IPS-NIHi7 (cell line): ENCODE measurements around the gene CD55.
A peak's percentile ranks its signal among the peaks of the same experiment; 100 is the strongest.

ENCODE experiments used
- DNase-seq: peaks from one replicate; pipeline ENCODE4 v3.0.0; 2012; ENCODE audit warnings: mixed read lengths; ENCODE audit errors: extremely low spot score

Gene CD55

DNA sequence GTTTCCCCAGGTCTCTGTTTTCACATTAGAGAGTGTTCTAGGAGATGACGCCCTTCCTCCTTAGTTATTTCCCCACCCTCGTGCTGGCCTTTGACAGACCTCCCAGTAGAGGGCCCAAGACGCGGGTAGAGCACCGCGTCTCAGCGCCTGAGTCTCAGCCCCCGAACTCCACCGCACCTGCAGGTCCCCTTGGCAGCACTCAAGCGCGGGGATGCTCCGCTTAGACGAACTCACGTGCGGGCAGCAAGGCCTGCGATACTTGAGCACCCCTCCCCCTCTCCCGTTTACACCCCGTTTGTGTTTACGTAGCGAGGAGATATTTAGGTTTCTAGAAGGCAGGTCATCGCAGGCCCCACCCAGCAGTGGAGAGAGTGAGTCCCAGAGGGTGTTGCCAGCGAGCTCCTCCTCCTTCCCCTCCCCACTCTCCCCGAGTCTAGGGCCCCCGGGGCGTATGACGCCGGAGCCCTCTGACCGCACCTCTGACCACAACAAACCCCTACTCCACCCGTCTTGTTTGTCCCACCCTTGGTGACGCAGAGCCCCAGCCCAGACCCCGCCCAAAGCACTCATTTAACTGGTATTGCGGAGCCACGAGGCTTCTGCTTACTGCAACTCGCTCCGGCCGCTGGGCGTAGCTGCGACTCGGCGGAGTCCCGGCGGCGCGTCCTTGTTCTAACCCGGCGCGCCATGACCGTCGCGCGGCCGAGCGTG is at the start of gene CD55:
Gene CD55 (plus strand): TSS at position 600 of the 711 bp plus-strand sequence. CDS start 88 bp downstream, at position 688.
- DNase-seq: peak; percentile 88

DNA sequence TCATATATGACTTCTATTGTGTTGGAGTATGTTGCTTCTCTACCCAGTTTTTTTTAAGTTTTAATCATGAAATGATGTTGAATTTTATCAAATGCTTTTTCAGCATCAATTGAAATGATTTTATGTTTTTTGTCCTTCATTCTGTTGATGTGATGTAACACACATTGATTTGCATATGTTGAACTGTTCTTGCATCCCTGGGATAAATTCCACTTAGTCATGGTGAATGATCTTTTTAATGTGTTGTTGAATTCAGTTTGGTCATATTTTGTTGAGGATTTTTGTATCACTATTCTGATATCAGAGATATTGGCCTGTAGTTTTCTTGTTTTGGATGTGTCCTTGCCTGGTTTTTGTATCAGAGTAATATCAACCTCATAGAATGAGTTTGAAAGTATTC is 46.6 kb upstream of the CD55 start:
- no peak for DNase-seq

GRCh38 chr1:207276465-207276864 is 45.0 kb upstream of the CD55 start:
- no peak for DNase-seq

DNA sequence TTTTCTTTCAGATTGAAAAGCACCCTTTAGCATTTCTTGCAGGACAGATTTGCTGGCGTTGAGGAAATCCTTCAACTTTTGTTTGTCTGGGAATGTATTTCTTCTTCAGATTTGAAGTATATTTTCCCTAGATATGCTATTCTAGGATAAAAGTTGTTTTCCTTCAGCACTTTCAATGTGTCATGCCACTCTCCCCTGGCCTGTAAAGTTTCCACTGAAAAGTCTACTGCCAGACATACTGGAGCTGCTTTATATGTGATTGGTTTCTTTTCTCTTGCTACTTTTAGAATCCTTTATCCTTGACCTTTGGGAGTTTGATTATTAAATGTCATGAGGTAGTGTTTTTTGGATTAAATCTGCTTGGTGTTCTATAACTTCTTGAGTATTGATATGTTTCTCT is 44.2 kb upstream of the CD55 start:
- DNase-seq: no peak

DNA sequence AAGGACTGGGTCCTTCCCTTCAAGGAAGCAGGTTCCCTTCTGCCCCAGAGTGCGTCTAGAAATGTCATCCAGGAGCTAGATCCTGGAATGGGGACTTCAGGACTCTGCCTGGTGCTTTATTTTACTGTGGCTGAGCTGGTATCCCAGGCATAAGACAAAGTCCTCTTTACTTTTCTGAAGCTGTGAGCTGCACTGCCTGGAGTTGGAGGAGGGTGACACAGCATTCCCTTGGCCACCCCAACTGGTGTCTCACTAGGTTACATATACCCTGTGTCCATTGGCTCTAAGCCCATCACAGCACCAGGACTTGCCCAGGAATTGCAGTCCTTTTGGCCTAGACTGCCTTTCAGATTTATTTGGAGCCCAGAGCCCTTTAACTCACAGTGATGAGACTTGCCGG is 41.8 kb upstream of the CD55 start:
- DNase-seq: no peak

DNA sequence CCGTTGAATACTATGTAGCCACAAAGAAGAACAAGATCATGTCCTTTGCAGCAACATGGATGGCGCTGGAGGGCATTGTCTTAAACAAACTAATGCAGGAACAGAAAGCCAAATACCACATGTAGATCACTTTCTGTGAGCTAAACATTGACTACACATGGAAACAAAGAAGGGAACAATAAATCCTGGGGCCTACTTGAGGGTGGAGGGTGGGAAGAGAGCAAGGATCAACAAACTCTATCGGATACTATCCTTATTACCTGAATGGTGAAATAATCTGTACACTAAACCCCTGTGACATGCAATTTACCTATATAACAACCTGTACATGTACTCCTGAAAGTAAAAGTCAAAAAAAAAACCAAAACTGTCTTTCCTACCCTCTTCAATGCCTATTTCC is 40.8 kb upstream of the CD55 start:
- no peak for DNase-seq

GRCh38 chr1:207282058-207282457 is 39.4 kb upstream of the CD55 start:
- no peak for DNase-seq

DNA sequence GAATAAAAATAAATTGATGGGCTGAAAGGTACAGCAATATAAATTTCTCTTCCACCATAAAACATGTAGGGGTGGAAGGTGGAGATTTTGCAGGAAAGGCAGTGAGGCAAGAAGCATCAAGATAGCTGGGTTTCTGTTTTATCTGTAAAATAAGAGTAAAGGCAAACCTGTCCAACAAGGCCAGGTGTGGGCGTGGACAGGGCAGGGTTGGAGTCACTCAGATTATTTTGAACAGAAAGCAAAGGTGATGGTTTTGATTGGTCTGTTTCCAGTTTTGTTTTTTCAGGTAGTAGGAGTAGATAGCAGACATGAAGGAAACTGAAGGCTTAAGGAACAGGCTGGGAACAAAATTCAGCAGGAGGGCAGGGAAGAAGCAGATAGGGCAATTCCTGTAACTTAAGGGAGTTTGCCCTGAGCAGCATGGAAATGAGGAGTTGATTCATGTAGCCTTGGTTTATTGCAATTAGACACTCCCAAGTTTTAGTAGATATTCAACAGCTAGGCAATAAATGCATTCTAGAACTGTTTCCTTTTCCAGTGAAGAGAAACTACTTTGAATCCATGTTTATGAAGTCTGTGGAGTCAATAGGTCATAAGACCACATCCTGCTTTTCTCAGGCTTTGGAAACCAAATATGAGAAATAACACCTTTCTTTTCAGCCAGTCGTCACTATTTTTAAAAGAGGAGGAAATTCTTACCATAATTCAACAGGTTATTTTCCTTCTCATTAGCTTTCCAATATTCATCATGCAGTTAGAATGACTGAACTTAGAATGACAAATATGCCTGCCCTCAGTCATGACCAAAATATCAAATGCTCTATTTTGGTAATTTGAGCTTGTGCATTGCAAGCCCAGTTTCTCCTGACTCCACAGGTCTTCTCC is 38.7 kb upstream of the CD55 start:
- no peak for DNase-seq

DNA sequence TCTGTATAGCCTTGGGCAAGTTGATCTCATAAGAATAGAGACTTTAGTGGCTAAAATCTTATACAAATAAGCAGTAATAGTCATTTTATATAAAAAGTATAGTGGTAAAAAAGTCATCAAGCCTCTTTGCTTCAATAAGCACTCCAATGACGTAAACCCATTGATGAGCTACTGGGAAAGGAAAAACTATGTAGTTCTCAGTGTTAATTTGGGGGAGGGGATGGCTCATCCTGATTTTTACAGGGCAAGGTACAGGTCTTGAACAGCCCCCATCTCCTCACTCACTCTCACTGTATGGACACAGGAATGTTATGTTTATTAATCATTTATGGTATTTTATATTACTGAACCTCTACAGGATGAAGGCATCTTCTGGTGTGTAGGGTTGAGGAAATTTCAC is 38.1 kb upstream of the CD55 start:
- no peak for DNase-seq

DNA sequence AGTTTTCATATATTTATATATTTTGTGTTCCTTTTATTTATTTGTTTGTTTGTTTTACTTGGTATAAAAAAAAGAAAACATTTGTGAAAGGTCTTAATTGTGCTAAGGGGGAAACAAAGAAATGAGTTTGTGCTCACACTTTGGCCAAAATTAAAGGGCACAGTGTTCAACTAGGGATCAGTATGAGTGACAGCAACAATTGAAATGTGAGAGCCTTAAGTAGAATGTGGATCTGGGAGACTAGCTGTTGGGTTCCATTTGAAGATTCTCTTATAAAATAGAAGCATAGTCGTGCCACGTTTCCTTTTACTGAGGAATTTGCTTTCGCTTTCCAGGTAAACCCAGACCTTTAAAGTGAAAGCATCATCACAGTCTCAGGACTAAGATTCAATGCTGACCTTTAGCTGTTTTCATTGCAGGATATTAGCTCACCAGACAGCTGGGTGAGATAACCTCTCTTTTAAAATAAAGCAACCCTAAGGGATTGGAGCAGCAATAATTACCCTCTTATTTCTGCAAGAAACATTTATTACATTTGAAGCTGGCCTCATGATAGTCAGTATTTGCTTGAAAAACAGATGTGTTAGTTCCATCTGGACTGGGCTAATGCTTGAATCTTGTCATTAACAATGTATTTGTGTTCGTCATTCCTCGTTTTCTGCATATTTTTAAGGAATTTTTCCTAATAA is 37.1 kb upstream of the CD55 start:
- DNase-seq: no peak

DNA sequence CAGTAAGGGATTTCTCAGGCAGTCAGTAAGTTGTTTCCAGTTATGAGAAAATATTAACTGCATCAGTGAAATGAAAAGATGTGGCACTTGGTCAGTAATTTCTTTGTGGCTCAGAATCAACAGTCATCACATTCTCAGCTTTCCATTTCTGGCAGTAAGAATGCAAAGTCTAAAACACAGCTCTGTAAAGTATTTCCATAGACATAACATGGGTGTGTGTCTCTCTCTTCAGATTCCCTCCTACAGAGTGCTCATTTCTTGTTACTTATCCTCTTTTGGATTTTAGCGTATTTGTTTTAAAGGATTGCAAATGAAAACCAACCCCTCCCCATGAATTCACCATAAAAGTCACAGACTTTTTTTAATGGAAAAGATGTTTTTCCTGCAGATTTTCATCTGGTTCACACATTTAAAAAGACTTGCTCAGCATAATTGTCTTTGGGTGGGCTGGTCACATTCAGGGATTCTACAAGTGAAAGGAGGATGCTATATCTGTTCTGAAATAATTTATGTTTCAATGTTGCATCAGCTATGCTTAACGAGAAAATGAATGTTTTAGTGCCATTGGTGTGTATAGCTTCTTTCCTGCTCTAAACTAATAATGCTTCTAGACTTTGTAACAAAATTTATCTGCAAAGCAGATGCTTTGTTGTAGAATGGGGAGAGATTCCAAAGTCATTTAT is 34.6 kb upstream of the CD55 start:
- DNase-seq: no peak

- no peak for DNase-seq
Measured at GRCh38 chr1:207288315-207288714, 33.2 kb upstream of the CD55 start.

- no peak for DNase-seq
Measured at GRCh38 chr1:207289756-207290155, 31.7 kb upstream of the CD55 start.

DNA sequence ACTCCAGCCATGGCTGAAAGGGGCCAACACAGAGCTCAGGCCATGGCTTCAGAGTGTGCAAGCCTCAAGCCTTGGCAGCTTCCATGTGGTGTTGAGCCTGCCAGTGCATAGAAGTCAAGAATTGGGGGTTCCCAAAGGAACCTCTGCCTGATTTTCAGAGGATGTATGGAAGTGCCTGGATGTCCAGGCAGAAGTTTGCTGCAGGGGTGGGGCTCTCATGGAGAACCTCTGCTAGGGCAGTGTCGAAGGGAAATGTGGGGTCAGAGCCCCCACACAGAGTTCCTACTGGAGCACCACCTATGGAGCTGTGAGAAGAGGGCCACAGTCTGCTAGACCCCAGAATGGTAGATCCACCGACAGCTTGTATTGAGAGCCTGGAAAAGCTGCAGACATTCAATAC is 29.8 kb upstream of the CD55 start:
- no peak for DNase-seq

- DNase-seq: no peak
Measured at GRCh38 chr1:207298186-207298585, 23.3 kb upstream of the CD55 start.

GRCh38 chr1:207298636-207299398 is 22.7 kb upstream of the CD55 start:
- no peak for DNase-seq

DNA sequence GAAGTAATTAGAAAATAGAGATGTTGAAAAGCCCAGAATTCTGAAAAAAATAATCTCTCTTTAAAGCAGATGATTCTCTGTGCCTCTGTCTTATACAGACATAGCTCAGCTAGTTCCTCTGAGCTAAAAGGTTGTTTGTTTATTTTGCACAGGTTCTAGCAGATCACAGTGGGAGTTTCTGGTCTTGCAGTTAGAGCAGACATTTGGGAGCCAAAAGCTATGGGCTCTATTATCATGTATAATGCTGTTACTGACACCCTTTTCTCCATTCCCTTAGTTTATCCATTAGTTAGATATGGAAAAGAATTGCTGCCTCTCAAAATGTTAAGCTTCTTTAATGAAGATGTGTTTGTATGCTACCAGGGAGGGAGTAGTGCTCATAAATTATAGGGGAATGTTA is 20.5 kb upstream of the CD55 start:
- peak; percentile 15 for DNase-seq

GRCh38 chr1:207302618-207303393 is 18.7 kb upstream of the CD55 start:
- no peak for DNase-seq

DNA sequence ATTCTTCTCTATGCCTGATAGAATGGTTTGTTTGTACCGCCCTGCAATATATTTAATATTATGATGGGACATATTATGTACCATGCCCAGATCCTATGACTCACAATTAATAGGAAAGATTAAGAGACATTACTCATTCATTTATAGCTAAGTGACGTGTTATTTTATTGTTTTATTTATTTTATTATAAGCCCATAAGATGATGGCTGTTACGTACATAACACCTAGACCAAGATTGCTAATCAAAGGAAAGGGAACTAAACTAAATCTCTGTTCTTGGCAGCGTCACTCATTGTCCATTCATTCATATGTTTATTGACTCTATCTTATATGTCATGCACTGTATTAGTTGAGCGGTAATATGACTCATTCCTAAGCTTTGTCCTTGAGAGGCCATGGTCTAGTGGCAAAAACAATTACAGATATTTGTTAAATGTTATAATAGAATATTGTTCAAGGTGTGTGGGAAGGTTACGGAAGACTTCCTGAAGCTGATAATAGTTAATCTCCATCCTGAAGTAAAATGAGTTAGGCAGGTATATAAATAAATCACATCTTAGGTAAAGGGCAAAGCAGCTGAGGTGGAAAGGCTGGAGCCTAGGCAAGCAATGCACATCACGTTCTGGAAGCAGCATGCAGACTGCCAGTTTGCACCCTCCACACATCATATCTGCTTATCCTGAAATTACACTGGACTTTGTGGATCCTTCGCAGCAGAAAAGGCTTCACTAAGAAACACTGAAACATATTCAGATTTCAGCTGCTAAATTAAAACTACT is 16.6 kb upstream of the CD55 start:
- DNase-seq: no peak

- DNase-seq: no peak
Measured at GRCh38 chr1:207305489-207305873, 16.0 kb upstream of the CD55 start.
